ENCODE measurements around the gene HEXB. TPM values are rescaled to one million over a fixed set of nuclear protein-coding genes. Genes with fewer than 3 reads are reported as not detected.

The HEXB gene
- total RNA-seq = 141 and 166 TPM in 2 replicates

DNA sequence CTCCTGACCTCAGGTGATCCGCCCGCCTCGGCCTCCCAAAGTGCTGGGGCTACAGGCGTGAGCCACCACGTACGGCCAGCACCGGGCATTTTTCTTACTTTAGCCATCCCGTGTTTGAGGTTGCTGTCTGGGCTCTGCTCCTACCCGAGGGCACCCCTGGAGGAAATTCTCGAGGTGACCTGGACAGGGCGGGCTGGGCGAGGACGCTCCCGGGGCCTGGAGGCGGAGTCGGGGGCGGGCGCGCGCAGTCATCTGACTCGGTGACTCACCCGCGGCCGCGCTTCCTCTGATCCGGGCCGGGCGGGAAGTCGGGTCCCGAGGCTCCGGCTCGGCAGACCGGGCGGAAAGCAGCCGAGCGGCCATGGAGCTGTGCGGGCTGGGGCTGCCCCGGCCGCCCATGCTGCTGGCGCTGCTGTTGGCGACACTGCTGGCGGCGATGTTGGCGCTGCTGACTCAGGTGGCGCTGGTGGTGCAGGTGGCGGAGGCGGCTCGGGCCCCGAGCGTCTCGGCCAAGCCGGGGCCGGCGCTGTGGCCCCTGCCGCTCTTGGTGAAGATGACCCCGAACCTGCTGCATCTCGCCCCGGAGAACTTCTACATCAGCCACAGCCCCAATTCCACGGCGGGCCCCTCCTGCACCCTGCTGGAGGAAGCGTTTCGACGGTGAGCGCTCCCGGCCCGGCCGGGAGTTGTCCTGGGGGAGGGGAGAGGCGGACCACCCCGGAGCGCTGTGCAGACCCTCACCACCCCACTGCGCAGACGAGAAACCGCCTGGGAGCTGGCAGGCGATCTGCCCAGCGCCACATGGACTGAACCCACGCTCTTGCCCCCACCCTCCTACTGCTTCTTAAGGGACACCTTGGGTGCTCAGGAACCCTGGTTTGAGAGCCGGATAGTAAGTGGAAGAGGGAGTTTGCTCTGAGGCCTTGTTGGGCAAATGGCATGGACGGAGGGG lies at the start of gene HEXB:
Gene HEXB (plus strand): TSS at position 334 of the 952 bp plus-strand sequence. CDS start 28 bp downstream, at position 362.

GRCh38 chr5:74640450-74640953 lies 44.5 kb upstream of the HEXB start, which contains the start of gene ENC1:
Gene ENC1 (minus strand): TSS chr5:74640728. CDS start chr5:74636485, 4,243 bp downstream.

DNA sequence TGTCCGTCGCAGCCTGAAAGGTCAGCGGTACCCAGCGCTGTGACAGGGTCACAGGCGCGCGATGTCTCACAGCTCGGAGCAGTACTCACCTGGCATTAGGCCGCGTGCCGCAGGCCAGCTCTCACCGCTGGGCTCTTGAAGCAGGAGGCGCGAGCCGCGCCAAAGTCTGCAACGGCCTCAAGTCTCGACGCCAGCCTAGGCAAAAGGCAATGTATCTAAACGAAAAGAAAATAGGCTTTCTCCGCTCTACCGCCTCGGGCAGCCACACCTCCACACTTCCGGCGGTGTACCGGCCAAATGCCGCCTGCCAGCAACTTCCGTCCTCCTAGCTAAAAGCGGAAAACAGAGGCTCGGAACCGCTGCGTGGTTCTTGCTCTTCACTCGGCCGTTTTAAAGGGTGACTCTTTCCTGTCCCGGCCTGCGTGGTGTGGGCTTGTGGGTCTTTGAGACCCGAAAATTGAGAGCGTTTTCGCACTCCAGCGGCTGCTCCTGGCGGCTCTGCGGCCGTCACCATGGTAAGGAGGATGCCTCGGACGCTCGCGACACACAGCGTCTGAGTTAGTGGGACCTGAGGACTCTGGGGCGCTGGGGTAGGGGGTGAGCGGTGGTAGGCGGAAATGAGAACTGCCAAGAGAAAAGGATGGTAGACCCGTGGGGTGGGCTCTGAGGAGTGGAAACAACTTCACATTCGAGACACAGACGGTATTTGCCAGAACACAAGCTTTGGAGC lies 82.0 kb downstream of the HEXB start, which contains the start of the genes GFM2 and NSA2:
Gene GFM2 (minus strand): TSS at position 269 of the 730 bp plus-strand sequence. CDS start 3,375 bp downstream, outside the sequence.
Gene NSA2 (plus strand): TSS at position 401 of the 730 bp plus-strand sequence. CDS start 112 bp downstream, at position 513.

Small RNA genes lying within 50 kb of the gene (small RNA-seq; reads per million reads assigned to genes)
- gene RNU6-658P (ENCODE audit: low replicate concordance) = not detected

Other genes starting within 250 kb of the HEXB start
- 37.2 and 219 TPM in 2 replicates for gene ENC1, start 44.5 kb upstream of the HEXB start, total RNA-seq
- 42.0 and 49.8 TPM in 2 replicates for gene GFM2, start 81.9 kb downstream of the HEXB start, total RNA-seq
- gene NSA2, start 82.0 kb downstream of the HEXB start, total RNA-seq = 44.2 and 145 TPM in 2 replicates
- under 0.01 and 0.57 TPM in 2 replicates for gene FAM169A, start 181.2 kb downstream of the HEXB start, total RNA-seq